Kidney (tissue), 14 donors: ENCODE measurements around the gene MSS51. TPM values are rescaled to one million over a fixed set of nuclear protein-coding genes. Genes with fewer than 3 reads are reported as not detected.
"Not testable (repeated sequence)": the region's sequence is repeated elsewhere in the genome, so short reads cannot be mapped to it uniquely, and the experiment has no call there.

ENCODE experiments used
- DNase-seq, 5 donors: peaks; one replicate each; pipeline ENCODE4 v3.0.0-alpha.2; 2013 to 2020
- FAIRE-seq: peaks from 2 replicates; lab custom pipeline; 2012; peaks lifted over from hg19 to GRCh38; lab: Jason Lieb, UNC
- H3K27ac ChIP-seq, 2 donors: one replicate each; pipeline ENCODE4 v1.7.0; 2013; ENCODE audit warnings: low read depth in 2 of 2, low read length in 2 of 2, inconsistent platforms in 1 of 2
- H3K27me3 ChIP-seq: one replicate; pipeline ENCODE4 v1.7.1; 2013; ENCODE audit warnings: low read length, inconsistent platforms; ENCODE audit not compliant: control insufficient read depth, insufficient read depth
- H3K36me3 ChIP-seq, 3 donors: one replicate each; pipeline versions ENCODE4 v1.7.0 to v1.7.1; 2013; ENCODE audit warnings: low read length in 3 of 3, control low read depth in 1 of 3, inconsistent platforms in 1 of 3; ENCODE audit not compliant: insufficient read depth in 3 of 3, control insufficient read depth in 2 of 3
- H3K4me1 ChIP-seq, 3 donors: one replicate each; pipeline versions ENCODE4 v1.7.0 to v1.7.1; 2013; ENCODE audit warnings: low read length in 3 of 3, inconsistent platforms in 1 of 3, low read depth in 1 of 3; ENCODE audit not compliant: control insufficient read depth in 2 of 3, insufficient read depth in 2 of 3
- H3K4me3 ChIP-seq, 3 donors: one replicate each; pipeline versions ENCODE4 v1.7.0 to v1.8.1; 2013; ENCODE audit warnings: low read length in 3 of 3, control low read depth in 1 of 3, inconsistent platforms in 1 of 3
- H3K9ac ChIP-seq, 3 donors: one replicate each; pipeline versions ENCODE4 v1.7.0 to v1.7.1; 2013; ENCODE audit warnings: low read length in 3 of 3, control low read depth in 1 of 3, inconsistent platforms in 1 of 3
- H3K9me3 ChIP-seq, 3 donors: one replicate each; pipeline versions ENCODE4 v1.7.0 to v1.7.1; 2013; ENCODE audit warnings: low read length in 3 of 3, control low read depth in 1 of 3, inconsistent platforms in 1 of 3; ENCODE audit not compliant: control insufficient read depth in 2 of 3, insufficient read depth in 1 of 3
- CTCF ChIP-seq: IDR thresholded peaks from 3 replicates; pipeline ENCODE4 v1.5.1; 2012; ENCODE audit warnings: mild to moderate bottlenecking, moderate library complexity, borderline replicate concordance; ENCODE audit not compliant: insufficient read depth; ENCODE audit errors: extremely low read depth
- intact Hi-C: fragments of 100-400 bp; cut with DNase I; formaldehyde crosslinking; loops from one replicate; pipeline ENCODE4 v1.11.1; 2022
- polyA plus RNA-seq: library from polyadenylated mRNA; stranded (reverse); fragments of 350-450 nt; fragmentation: Illumina TruSeq; extraction: RNeasy Lipid Tissue Mini Kit (QIAGEN cat#74804); gene quantifications from one replicate; pipeline ENCODE4 v1.2.3, GENCODE V29; 2014; ENCODE audit warnings: low read depth, low replicate concordance; ENCODE audit not compliant: insufficient read depth
- total RNA-seq: library from RNA; stranded (reverse); fragmentation: NEBNext Ultra II Directional; extraction: Animal tissue kit (Norgen Biotek cat#: 25700); gene quantifications from one replicate; pipeline ENCODE4 v1.2.1, GENCODE V29; 2021
- donor health status: control.
- donor health status: control.
- donor health status: control.
- donor health status: control.
- donor health status: control.
- donor health status: DM: yes; HTN: yes; CAD: no.
- donor health status: Normal renal cell carcinoma (clear cell type).

MSS51 gene
- total and polyA plus RNA-seq, 2 donors from 2014 or later: 0.95 to 2.4 TPM

- Histone ChIP-seq H3K4me3 (no peak overlapping the region), H3K9me3 (no peaks in the 10 kb centered on the region), H3K9ac (no peak overlapping the region), H3K27ac (no peak overlapping the region), H3K36me3 (peaks cover 2 to 19% (median 17%) of the 10 kb centered on the region in 3 donors), H3K27me3 (no peaks in the 10 kb centered on the region), H3K4me1 (no peaks in the 10 kb centered on the region)
- DNase-seq (no peak), FAIRE-seq (no peak)
- intact Hi-C loops: no loop called here
- TF ChIP-seq CTCF: no peak
Measured at GRCh38 chr10:73399063-73399462, 34.3 kb downstream of the MSS51 start.

GRCh38 chr10:73398024-73398423, 35.3 kb downstream of the MSS51 start:
- DNase-seq: no peak
- intact Hi-C loops: no loop called here
- Histone ChIP-seq H3K9ac (no peak overlapping the region), H3K9me3 (no peaks in the 10 kb centered on the region), H3K4me1 (no peaks in the 10 kb centered on the region), H3K4me3 (no peak overlapping the region), H3K36me3 (peaks cover 2 to 19% (median 17%) of the 10 kb centered on the region in 3 donors), H3K27me3 (no peaks in the 10 kb centered on the region), H3K27ac (no peak overlapping the region)
- FAIRE-seq: no peak
- TF ChIP-seq CTCF: no peak

GRCh38 chr10:73394325-73394724, 39.0 kb downstream of the MSS51 start:
- H3K9me3 ChIP-seq, DNase-seq, H3K27ac ChIP-seq, H3K27me3 ChIP-seq, FAIRE-seq, H3K9ac ChIP-seq, H3K4me1 ChIP-seq, intact Hi-C loops, H3K4me3 ChIP-seq: not testable (repeated sequence)
- peaks cover 2 to 20% (median 19%) of the 10 kb centered on the region in 3 donors for H3K36me3 ChIP-seq

GRCh38 chr10:73388228-73388627, 45.1 kb downstream of the MSS51 start:
- intact Hi-C loops: no loop called here
- DNase-seq: no peak
- H3K27ac ChIP-seq: no peak overlapping the region
- no peaks in the 10 kb centered on the region for H3K9me3 ChIP-seq
- H3K27me3 ChIP-seq: no peaks in the 10 kb centered on the region
- no peak overlapping the region for H3K9ac ChIP-seq
- H3K4me1 ChIP-seq: no peaks in the 10 kb centered on the region
- FAIRE-seq: no peak
- peaks cover 0 to 34% (median 23%) of the 10 kb centered on the region in 3 donors for H3K36me3 ChIP-seq
- H3K4me3 ChIP-seq: no peak overlapping the region
- no peak for TF ChIP-seq CTCF
